NB4 (cell line): ENCODE measurements around the gene UHRF1.
"Not testable (repeated sequence)": the region's sequence is repeated elsewhere in the genome, so short reads cannot be mapped to it uniquely, and the experiment has no call there.

Experiments
- DNase-seq: peaks from one replicate; pipeline ENCODE4 v3.0.0; 2010; ENCODE audit warnings: low read depth
- H3K4me3 ChIP-seq: one replicate; pipeline ENCODE4 v1.5.1; 2011; ENCODE audit warnings: mild to moderate bottlenecking, low read depth, low read length, moderate library complexity
- MYC ChIP-seq: IDR thresholded peaks from 2 replicates; pipeline ENCODE4 v1.6.1; 2011; ENCODE audit warnings: low read depth, low read length
- POLR2A ChIP-seq: IDR thresholded peaks from 2 replicates; pipeline ENCODE4 v1.6.1; 2011; ENCODE audit warnings: mild to moderate bottlenecking; ENCODE audit not compliant: insufficient read length; ENCODE audit errors: extremely low read depth
- TF ChIP-seq, protein P1 (sequence below): IDR thresholded peaks from 2 replicates; pipeline ENCODE4 v1.6.1; 2011; ENCODE audit warnings: low read depth, low read length
- TF ChIP-seq, protein P2 (sequence below): IDR thresholded peaks from one replicate; pipeline ENCODE4 v1.5.1; 2012; ENCODE audit warnings: low read depth, low read length

Gene UHRF1

DNA sequence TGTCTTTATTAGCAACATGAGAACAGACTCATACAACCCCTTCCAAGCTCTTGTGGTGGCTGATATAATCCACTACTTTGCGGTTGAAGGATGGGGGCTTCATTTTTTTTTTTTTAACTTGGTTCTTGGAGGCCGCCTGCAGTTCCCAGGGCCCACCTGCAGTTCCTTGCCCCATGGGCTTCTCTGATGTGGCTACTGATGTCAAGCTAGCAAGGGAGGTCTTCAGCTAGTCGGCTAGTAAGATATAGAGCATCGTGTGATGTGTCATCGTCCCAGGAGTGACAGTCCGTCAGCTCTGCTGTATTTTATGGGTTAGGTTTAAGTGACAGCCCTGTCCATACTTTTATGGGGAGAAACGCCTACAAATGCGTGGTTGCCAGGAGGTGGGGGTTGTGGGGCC is 26.1 kb downstream of the UHRF1 start:
- DNase-seq, result no peak
- no peak overlapping the region for H3K4me3 ChIP-seq
- TF ChIP-seq, protein P1, sequence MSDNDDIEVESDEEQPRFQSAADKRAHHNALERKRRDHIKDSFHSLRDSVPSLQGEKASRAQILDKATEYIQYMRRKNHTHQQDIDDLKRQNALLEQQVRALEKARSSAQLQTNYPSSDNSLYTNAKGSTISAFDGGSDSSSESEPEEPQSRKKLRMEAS, result no peak
- TF ChIP-seq MYC, result no peak
- TF ChIP-seq POLR2A, result no peak

DNA sequence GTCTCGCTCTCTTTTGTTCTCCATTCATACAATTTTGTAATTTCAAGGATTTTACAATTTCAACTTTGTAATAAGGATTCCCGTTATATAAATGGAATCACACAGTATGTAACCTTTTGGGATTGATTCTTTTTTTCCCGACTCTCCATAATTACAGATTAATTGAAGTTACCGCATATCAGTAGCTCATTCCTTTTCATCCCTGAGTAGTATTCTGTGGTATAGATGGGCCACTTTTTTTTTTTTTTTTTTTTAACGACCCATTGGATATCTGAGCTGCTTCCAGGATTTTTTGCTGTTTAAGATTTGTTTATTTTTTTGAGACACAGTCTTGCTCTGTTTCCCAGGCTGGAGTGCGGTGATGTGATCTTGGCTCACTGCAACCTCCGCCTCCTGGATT is 27.8 kb downstream of the UHRF1 start:
- TF ChIP-seq, protein P1, result no peak
- TF ChIP-seq MYC (no peak), POLR2A (no peak)
- TF ChIP-seq, protein P2, sequence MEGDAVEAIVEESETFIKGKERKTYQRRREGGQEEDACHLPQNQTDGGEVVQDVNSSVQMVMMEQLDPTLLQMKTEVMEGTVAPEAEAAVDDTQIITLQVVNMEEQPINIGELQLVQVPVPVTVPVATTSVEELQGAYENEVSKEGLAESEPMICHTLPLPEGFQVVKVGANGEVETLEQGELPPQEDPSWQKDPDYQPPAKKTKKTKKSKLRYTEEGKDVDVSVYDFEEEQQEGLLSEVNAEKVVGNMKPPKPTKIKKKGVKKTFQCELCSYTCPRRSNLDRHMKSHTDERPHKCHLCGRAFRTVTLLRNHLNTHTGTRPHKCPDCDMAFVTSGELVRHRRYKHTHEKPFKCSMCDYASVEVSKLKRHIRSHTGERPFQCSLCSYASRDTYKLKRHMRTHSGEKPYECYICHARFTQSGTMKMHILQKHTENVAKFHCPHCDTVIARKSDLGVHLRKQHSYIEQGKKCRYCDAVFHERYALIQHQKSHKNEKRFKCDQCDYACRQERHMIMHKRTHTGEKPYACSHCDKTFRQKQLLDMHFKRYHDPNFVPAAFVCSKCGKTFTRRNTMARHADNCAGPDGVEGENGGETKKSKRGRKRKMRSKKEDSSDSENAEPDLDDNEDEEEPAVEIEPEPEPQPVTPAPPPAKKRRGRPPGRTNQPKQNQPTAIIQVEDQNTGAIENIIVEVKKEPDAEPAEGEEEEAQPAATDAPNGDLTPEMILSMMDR, result no peak
- DNase-seq, result no peak
- no peak overlapping the region for H3K4me3 ChIP-seq

DNA sequence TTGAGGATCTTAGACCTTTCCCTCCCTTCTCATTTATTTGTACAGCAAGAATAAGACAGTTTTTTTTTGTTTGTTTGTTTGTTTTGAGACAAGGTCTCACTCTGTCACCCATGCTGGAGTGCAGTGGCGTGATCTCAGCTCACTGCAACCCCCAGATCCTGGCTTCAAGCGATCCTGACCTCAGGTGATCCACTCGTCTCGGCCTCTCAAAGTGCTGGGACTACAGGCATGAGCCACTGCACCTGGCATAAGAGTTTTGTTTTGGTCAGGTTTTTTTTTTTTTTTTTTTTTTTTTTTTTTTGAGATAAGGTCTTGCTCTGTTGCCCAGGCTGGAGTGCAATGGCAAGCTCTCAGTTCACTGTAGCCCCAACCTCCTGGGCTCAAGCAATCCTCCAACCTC is 29.2 kb downstream of the UHRF1 start:
- H3K4me3 ChIP-seq, DNase-seq: not testable (repeated sequence)

DNA sequence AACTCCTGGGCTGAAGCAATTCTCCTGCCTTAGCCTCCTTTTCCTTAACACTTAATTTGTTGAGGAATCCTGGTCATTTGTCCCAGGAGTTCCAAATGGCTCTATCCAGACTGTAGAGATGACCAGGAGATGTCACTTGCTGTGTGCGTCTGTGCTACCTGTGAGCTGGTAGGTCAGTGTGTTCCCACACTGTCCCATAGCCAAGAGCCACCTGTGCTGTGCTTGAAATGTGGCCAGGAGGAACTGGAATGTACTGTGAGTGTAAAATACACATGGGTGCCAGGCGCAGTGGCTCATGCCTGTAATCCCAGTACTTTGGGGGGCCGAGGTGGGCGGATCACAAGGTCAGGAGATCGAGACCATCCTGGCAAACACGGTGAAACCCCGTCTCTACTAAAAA is 30.2 kb downstream of the UHRF1 start:
- DNase-seq, result no peak
- H3K4me3 ChIP-seq, result no peak overlapping the region
- TF ChIP-seq, protein P1, result no peak
- TF ChIP-seq POLR2A (no peak), MYC (no peak)
- TF ChIP-seq, protein P2, result no peak

DNA sequence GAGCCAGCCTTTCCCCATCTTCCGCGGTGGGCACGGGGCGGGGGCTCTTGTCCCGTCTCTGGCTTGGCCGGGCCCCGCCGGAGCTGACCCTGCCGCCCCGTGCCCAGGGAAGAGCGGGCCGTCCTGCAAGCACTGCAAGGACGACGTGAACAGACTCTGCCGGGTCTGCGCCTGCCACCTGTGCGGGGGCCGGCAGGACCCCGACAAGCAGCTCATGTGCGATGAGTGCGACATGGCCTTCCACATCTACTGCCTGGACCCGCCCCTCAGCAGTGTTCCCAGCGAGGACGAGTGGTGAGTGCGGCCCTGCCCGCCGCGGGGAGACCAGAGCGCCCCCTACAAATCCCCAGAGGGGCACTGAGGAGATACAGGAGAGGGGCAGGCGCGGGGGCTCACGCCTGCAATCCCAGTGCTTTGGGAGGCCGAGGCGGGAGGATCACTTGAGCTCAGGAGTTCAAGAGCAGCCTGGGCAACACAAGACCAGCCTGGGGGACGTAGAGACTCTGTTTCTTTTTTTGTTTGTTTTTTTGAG is 32.4 kb downstream of the UHRF1 start:
- not testable (repeated sequence) for H3K4me3 ChIP-seq, DNase-seq

DNA sequence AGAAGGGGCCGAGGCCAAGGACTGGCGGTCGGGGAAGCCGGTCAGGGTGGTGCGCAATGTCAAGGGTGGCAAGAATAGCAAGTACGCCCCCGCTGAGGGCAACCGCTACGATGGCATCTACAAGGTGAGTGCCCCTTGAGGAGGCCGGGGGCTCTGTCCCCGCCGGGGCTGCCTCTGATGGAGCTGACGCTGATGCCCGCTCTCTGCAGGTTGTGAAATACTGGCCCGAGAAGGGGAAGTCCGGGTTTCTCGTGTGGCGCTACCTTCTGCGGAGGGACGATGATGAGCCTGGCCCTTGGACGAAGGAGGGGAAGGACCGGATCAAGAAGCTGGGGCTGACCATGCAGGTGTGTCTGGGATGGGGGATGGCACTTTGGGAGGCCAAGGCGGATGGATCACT is 41.3 kb downstream of the UHRF1 start:
- DNase-seq, H3K4me3 ChIP-seq: not testable (repeated sequence)

DNA sequence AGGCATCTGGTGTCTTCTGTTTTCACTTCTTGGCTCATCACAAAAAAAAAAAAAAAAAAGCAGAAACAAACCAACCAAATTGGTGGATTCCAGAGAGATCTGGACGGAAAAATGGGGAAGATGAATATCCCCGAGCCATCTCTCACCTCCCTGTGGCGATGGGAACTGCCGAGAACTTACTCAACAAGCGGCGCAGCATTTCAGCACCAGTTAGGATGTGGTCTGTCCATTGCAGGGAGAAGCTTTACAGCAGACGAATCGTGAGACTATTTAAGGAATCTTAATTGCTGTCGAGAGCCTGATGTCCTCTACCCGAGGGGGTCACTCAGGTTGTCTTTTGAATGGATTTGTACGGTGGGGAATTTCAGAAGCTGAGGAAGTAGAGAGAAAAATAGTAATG is 42.4 kb downstream of the UHRF1 start:
- TF ChIP-seq, protein P1, result no peak
- TF ChIP-seq, protein P2, result no peak
- TF ChIP-seq MYC, result no peak
- TF ChIP-seq POLR2A, result no peak
- H3K4me3 ChIP-seq, result no peak overlapping the region
- DNase-seq, result no peak

DNA sequence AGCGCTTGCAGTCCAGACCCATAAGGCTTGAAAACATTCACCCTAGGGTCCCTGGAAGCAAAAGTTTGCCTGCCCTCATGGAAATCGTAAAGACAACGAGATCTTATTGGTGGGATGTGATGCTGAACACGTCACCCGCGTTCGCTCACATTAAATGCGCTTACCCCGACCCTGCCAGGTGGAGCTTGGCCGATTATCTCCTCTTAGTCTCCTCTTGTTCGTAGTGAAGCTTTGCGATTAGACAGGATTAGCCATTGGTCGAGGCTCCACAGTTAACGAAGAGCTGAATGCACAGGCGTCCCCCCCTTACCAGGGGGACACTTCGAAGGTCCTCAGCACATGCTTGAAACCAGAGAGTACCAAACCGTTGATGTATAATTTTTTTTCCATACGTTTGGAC is 43.6 kb downstream of the UHRF1 start:
- no peak for DNase-seq
- no peak overlapping the region for H3K4me3 ChIP-seq
- TF ChIP-seq POLR2A (no peak), MYC (no peak)
- TF ChIP-seq, protein P2, result no peak
- TF ChIP-seq, protein P1, result no peak

DNA sequence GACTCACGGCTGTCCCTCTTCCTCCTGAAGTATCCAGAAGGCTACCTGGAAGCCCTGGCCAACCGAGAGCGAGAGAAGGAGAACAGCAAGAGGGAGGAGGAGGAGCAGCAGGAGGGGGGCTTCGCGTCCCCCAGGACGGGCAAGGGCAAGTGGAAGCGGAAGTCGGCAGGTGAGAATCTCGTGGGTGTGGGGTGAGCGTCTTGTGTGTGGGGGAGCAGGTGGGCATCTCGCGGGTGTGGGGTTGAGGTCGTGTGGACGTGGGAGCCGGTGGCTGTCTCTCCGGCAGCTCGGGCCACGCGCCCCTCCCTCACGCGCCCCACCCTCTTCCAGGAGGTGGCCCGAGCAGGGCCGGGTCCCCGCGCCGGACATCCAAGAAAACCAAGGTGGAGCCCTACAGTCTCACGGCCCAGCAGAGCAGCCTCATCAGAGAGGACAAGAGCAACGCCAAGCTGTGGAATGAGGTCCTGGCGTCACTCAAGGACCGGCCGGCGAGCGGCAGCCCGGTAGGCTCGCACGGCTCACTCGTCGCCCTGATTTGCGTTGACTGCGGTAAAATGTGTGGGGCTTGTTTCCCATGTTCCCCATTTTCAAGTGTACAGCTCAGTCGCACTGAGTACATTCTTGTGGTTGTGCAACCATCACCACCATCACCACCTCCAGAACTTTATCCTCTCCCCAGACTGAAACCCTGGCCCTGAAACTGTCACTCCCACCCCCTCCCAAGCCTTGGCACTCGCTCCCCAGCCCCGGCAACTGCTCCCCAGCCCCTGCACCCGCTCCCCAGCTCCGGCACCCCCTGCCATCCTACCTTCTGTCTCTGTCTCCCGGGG is 45.2 kb downstream of the UHRF1 start:
- not testable (repeated sequence) for DNase-seq, H3K4me3 ChIP-seq
